Upper lobe of left lung (tissue), 4 donors: ENCODE results near the gene LAMB4.

Source experiments
- CTCF ChIP-seq, 6 experiments: fragments of 450-650 bp in 4 of 6; fragments of 200-600 bp in 2 of 6; sonication (generic) in 2 of 6; IDR thresholded peaks; one replicate each; pipeline ENCODE4 v1.5.1; 2016 to 2019; ENCODE audit warnings: antibody characterized with exemption in 6 of 6
- EP300 ChIP-seq, 4 donors: sonication (generic); formaldehyde crosslinking; IDR thresholded peaks; one replicate each; pipeline ENCODE4 v1.5.1; 2017; ENCODE audit warnings: antibody characterized with exemption in 4 of 4, control low read depth in 2 of 4
- POLR2A ChIP-seq, 4 donors: fragments of 450-650 bp; IDR thresholded peaks; one replicate each; pipeline ENCODE4 v1.5.1; 2016 to 2017; ENCODE audit warnings: antibody characterized with exemption in 4 of 4, mild to moderate bottlenecking in 2 of 4
- POLR2AphosphoS5 ChIP-seq, 2 donors: sonication (generic); formaldehyde crosslinking; IDR thresholded peaks; one replicate each; pipeline ENCODE4 v1.5.1; 2017; ENCODE audit warnings: antibody characterized with exemption in 2 of 2

- TF ChIP-seq CTCF (IDR thresholded peaks at IDR 0.05) (no peak), EP300 (IDR thresholded peaks at IDR 0.05) (no peak), POLR2A (IDR thresholded peaks at IDR 0.05) (no peak), POLR2AphosphoS5 (IDR thresholded peaks at IDR 0.05) (no peak)
Measured at GRCh38 chr7:107977048-107977447, 153.1 kb downstream of the LAMB4 start.
